OCI-LY1 (cell line): ENCODE data around the gene TMEM222.

Experiments
- CTCF ChIP-seq: fragments of 200-600 bp; sonication (generic), shearing (Covaris generic); IDR thresholded peaks from 2 replicates; pipeline ENCODE4 v1.5.1; 2017; ENCODE audit warnings: mild to moderate bottlenecking, antibody characterized with exemption, low read length, moderate library complexity, mixed read lengths
- EZH2 ChIP-seq: fragments of 200-600 bp; sonication (generic), shearing (Covaris generic); IDR thresholded peaks from 2 replicates; pipeline ENCODE4 v1.8.0; 2017; ENCODE audit warnings: borderline replicate concordance, mixed run types, mild to moderate bottlenecking, antibody characterized with exemption, low read length, moderate library complexity, mixed read lengths

- no peak for TF ChIP-seq CTCF
- no peak for TF ChIP-seq EZH2
These were observed 10.0 kb downstream of the TMEM222 start for GRCh38 chr1:27331922-27332321.
